GM20000 (cell line): Measurements from ENCODE around the gene CHRNA5.
"Not testable (repeated sequence)": the region's sequence is repeated elsewhere in the genome, so short reads cannot be mapped to it uniquely, and the experiment has no call there.

Experiments
- DNase-seq: peaks from one replicate; pipeline ENCODE4 v3.0.0; 2012; ENCODE audit warnings: low spot score
- CTCF ChIP-seq: IDR thresholded peaks from 2 replicates; pipeline ENCODE4 v1.5.1; 2012; ENCODE audit warnings: mild to moderate bottlenecking, control low read depth; ENCODE audit errors: extremely low read depth, missing control alignments

CHRNA5 gene

GRCh38 chr15:78538358-78538757 lies 27.0 kb upstream of the CHRNA5 start:
- no peak for TF ChIP-seq CTCF
- no peak for DNase-seq

- not testable (repeated sequence) for DNase-seq
Observed at GRCh38 chr15:78539464-78540140, 25.7 kb upstream of the CHRNA5 start.

GRCh38 chr15:78540141-78540870 lies 25.0 kb upstream of the CHRNA5 start, which contains the start of gene PSMA4:
Gene PSMA4, plus strand, starts transcription at chr15:78540444. Its CDS starts 1,484 bp downstream, at chr15:78541928.
- TF ChIP-seq CTCF: no peak
- peak; percentile 94 for DNase-seq

- peak; percentile 42 for DNase-seq
- TF ChIP-seq CTCF: no peak
Observed at GRCh38 chr15:78540871-78541743, 24.2 kb upstream of the CHRNA5 start.

DNA sequence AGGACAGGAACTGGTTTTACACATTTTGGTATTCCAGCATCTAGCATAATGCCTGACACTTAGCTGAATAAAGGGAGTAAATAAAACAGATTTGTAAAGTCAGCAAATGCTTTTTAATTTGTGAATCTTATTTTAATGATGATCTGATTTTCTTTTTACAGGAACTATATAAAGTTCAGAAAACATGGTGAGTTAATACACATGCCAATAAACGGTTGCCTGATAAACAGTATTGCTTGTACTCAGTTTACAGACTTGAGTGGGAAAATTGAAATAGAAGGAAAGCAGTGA lies 23.6 kb upstream of the CHRNA5 start:
- DNase-seq: no peak
- TF ChIP-seq CTCF: no peak

DNA sequence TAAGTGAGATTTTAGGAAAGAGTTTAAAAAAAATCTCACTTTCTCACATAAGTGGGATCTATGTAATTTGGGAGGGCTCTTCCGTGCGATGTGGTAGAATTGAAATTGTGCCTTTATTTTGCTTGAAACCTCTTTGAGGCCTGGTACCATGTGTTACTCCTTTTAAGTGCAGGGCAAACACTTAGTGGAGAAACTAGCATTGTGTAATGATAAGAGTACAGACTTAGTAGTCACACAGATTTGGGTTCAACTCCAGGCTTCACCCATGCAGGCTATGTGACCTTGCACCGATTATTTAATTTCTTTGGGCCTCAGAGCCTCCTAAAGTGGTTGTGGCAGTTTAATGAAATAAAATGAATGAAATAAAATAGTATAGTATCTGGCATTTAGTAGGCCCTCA lies 22.7 kb upstream of the CHRNA5 start:
- no peak for TF ChIP-seq CTCF
- DNase-seq: no peak

- TF ChIP-seq CTCF: no peak
Observed at GRCh38 chr15:78550194-78550593, 15.1 kb upstream of the CHRNA5 start.

More at GRCh38 chr15:78550194-78550593, 15.1 kb upstream of the CHRNA5 start:
- no peak for DNase-seq
